HG02943 (cell line): Measurements from ENCODE around the gene PDE4B.

Experiments
- ATAC-seq: cut with Tn5 transposase; IDR thresholded peaks from one replicate; pipeline ENCODE4 v1.9.1; 2021; ENCODE audit warnings: mild to moderate bottlenecking, low read depth, moderate library complexity; ENCODE audit not compliant: unreplicated experiment

The PDE4B gene

DNA sequence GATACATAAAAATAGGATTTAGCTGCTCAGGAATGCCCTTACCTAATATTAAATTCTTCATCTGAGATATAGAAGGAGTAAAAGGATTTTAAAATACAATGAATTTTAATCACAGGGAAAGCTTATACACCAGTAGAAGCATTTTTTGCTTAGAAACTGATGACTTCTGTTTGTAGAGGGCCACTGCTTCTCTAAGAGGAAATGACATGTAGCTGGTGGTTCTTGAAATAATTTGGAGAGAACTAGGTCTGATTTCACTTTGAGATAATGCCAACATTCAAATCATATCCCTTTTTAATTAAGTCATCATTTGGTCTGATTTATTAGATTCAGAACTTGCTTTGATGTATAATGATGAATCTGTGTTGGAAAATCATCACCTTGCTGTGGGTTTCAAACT, 574.7 kb downstream of the PDE4B start:
- no peak for ATAC-seq

DNA sequence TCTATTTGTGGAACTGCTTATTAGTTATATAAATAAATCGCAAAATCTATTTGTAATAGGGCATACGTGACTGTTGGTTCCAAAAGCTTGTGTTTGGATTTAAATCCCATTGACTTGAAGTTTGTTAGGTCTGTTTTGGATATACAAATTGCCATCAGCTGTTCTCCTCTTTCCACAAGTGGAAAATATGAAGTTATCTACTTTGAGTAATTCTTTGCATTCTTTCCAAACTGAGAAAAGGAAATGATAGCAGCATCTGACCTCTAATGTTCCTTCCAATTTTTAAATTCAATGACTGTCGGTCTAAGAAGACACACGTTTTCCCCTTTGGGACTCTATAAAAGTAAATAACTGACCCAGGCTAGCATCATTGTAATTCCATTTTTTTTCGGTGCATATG, 575.6 kb downstream of the PDE4B start:
- ATAC-seq, result no peak

DNA sequence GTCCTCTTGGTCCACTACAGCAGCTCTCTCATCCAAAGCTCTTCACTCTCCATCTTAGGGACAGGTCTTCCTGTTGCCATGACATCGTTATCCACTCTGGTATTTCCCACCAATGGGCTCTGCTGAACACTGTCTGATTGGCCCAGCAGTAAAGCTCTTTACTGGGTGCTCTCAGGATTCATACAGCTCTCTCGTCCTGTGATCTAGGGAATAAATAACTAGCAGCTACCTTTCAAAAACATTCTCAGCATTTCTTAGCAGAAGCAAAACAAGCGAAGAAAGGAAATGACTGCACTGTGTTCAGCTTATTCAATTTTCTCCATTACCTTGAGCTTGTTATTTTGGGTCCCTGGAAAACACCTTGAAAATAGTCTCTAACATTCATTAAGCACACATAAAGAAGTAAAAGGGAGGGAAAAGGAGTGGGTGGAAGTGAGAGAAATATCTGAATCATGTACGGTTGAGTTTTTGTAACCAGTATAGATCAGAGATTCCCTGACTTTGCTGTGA, 577.8 kb downstream of the PDE4B start:
- ATAC-seq, result no peak

GRCh38 chr1:66371233-66372005, 578.7 kb downstream of the PDE4B start:
- no peak for ATAC-seq

DNA sequence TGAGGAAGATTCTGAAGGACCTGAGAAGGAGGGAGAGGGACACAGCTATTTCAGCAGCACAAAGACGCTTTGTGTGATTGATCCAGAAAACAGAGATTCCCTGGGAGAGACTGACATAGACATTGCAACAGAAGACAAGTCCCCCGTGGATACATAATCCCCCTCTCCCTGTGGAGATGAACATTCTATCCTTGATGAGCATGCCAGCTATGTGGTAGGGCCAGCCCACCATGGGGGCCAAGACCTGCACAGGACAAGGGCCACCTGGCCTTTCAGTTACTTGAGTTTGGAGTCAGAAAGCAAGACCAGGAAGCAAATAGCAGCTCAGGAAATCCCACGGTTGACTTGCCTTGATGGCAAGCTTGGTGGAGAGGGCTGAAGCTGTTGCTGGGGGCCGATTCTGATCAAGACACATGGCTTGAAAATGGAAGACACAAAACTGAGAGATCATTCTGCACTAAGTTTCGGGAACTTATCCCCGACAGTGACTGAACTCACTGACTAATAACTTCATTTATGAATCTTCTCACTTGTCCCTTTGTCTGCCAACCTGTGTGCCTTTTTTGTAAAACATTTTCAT, 579.9 kb downstream of the PDE4B start:
- no peak for ATAC-seq

GRCh38 chr1:66373157-66373591, 580.5 kb downstream of the PDE4B start:
- ATAC-seq, result no peak

GRCh38 chr1:66374148-66374547, 581.5 kb downstream of the PDE4B start:
- ATAC-seq, result peak; percentile 38

DNA sequence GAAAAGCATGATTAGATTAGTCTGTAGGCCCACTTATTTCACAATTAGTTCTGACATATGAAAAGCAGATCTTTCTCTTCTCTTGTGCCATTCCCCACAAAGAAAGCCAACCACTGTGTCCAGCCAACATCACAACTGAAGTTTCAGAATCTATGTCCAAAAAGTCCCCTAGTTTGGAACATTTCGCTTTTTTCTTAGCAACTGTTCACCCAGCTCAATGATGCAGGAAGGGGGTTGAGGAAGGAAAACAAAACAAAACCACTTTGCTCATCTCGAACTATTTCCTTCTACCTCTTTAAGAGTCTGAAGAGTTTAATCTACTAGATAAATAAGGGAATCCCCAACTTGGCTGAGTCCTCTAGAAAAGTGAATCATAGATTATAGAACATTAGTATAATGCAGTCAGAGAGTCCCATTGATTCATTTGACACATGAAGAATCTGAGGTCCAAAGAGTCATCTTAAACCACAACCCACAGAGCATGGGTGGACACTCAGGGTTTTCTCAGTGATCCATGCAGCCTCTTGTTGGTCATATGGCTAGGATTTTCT, 581.9 kb downstream of the PDE4B start:
- ATAC-seq, result no peak

- ATAC-seq, result no peak
Observed at GRCh38 chr1:66375125-66375524, 582.4 kb downstream of the PDE4B start.

- ATAC-seq, result peak; percentile 93
Observed at GRCh38 chr1:66380452-66381212, 587.9 kb downstream of the PDE4B start.

DNA sequence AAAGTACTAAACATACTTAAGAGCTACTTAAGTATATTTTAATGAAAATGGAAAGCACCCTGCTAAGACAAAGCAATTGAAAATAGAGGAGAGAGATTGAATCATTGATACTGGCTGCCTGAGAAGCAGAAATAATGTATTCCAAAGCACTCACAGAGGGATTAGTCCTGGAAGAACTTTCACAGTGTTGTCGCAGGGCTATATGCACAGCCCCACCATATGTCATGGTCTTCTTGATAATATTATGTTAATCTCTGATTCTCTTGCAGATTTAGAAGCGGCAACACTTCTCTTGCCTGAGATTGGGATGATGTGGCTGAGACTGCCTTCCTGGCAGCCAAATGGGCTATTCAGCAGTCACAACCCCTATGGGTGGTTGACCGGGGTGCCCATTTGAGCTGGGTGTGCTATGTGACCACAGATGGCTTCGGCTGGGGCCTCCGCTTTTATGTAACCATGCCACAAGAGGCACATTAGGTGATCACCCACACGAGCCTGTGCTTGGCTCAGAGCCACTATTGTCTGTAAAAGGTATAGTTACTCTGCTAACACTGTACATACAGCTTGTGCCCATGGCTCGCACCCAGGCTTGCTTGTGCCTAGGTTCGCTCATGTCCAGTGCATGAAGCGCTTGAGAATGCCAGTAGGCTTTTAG, 589.1 kb downstream of the PDE4B start:
- ATAC-seq, result no peak

DNA sequence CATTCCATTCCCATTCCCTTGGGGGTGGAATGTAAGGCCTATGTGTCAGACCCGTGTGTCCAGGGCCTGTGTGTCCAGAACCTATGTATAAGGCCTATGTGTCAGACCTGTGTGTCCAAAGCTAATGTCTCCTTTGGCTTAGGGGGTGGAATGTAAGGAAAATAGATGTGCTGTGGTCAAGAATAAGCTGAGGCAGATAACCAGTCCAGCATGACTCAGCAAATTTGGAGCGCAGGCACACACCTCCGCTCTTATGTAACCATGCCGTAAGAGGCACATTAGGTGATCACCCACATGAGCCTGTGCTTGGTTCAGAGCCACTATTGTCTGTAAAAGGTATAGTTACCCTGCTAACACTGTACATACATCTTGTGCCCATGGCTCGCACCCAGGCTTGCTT, 590.5 kb downstream of the PDE4B start:
- no peak for ATAC-seq

- ATAC-seq, result no peak
Observed at GRCh38 chr1:66383611-66384010, 590.9 kb downstream of the PDE4B start.

DNA sequence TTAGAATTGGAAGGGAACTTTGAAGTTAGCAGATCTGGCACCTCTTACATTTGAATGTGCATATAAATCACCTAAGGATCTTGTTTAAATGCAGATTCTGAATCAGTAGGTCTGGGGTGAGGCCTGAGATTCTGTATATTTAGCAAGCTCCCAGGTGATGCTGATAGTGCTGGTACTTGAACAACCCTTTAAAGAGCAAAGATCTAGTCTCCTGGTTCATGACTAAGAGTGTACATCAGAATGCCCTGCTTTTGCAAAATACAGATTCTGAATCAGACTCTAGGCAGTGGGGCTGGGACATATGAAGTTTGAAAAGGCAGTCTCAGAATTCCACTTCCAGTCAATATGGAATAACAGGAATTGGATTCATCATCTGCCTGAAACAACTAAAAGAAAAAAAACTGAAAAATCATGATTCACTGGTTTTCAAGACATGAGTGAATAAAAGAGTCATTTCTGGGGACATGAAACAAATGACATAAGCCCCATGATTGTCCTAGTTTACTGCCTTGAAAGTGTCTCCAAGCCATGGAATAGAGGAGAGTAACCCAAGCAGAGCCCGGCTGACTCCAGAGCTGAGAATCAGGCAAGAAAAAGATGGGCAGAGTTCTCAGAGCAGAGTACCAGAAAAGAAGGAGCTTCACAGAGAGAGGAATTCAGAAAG, 591.7 kb downstream of the PDE4B start:
- ATAC-seq, result no peak

DNA sequence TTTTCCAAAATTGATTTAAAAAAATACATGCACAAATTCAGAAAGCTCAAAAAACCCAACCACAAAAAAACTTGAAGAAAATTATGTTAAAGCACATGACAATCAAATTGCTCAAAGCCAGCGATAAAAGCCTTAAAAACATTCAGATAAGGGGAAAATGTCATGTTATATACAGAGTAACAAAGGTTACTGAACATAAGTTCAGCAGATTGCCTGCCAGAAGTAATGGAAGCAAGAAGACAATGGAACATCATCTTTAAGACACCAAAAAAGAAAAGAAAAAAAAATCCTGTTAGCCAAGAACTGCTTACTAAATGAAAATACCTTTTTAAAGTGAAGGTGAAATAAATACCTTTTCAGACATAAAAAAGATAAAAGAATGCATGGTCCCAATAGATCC, 594.0 kb downstream of the PDE4B start:
- no peak for ATAC-seq

DNA sequence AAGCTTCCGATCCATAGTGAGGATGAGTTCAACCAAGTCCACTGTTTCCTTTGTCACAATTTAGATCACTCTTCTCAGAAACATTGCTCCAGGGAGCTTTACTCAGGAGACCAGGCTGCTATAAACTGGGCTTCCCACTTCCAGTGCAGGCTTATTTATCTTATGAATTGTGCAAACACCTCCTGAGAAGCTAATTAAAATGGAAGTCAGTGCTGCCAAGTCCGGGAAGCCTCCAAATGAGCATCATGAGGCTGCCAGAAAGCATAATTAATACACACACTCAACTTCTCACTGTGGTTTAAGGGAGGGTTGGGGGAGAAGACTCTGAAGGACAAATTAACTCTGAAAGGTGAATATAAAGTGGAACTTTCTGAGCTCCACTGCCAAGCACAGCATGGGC, 596.2 kb downstream of the PDE4B start:
- no peak for ATAC-seq

DNA sequence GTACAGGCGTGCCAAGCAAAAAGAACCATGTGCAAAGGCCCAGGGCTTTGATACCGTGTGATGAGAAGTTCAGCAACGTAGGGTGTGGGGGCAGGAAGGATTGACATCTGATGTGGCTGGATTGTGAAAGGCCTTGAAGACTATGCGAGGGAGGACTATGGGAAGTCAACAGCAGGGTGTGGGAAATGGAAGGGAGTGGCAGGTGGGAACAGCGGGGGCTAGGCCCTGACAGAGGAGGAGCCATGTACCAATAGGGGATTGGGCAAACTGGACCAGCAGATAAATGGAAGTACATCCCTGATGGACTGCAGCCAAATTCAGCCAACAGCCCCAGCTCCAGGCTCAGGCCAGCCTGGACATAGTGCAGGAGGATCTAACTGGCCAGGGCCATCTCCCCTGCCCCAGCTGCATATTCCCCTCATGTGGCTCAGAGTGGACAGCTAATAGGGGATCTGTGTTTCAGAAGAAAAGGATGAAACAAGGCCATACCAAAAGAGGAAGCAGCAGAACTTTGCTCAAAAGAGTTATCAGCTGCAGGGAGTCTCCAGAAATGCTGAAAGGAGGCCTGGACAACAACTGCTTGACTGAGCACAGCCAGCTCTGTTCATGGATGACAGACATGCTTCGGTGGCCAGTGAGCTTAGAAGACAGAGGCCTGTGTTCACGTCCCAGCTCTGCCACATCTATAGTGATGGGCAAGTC, 601.0 kb downstream of the PDE4B start:
- ATAC-seq, result no peak

DNA sequence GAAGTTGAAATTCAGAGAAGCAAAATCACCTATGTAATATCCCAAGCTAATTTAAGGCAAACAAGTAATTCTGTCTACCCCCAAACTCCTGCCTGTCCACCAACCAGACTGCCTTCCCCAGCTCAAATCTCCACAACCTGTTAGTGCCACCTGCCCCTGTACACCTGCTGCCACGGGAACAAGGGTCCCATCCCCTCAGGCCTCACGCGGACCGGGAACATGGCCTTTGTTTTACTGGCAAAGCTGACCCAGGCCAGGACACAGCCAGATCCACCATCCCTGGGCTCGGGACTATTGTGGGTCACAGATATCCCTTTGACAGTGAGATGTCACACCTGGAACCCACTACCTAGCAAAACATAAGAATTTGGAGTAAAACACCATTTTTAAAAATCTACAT, 601.9 kb downstream of the PDE4B start:
- ATAC-seq, result no peak
